GM12892 (cell line): Measurements from ENCODE around the gene TENT4A.

Source experiments
- POLR2A ChIP-seq: IDR thresholded peaks from 2 replicates; pipeline ENCODE4 v1.6.1; 2011; ENCODE audit warnings: low read depth, low read length, control low read depth
- POLR2AphosphoS5 ChIP-seq: IDR thresholded peaks from 2 replicates; pipeline ENCODE4 v1.6.1; 2011; ENCODE audit warnings: low read depth, low read length, control low read depth
- TAF1 ChIP-seq: IDR thresholded peaks from 2 replicates; pipeline ENCODE4 v1.6.1; 2011; ENCODE audit warnings: low read depth, mild to moderate bottlenecking, control low read depth, low read length, borderline replicate concordance

GRCh38 chr5:6683241-6683640 lies 30.0 kb upstream of the TENT4A start:
- TF ChIP-seq POLR2AphosphoS5 (no peak), POLR2A (no peak), TAF1 (no peak)
